Prostate gland (tissue), 2 donors: Measurements from ENCODE around the gene SLC25A40. TPM values are rescaled to one million over a fixed set of nuclear protein-coding genes. Genes with fewer than 3 reads are reported as not detected.

Source experiments
- DNase-seq: peaks from one replicate; pipeline ENCODE4 v3.0.0-alpha.2; 2019; ENCODE audit warnings: low spot score
- H3K27ac ChIP-seq, 2 donors: fragments of 200-600 bp; sonication (generic); 2 replicates each; pipeline ENCODE4 v1.5.1; 2017 to 2019
- H3K27me3 ChIP-seq: fragments of 200-600 bp; sonication (generic); replicated peaks from 2 replicates; pipeline ENCODE4 v1.5.1; 2019; ENCODE audit not compliant: insufficient read depth
- H3K36me3 ChIP-seq, 2 donors: fragments of 200-600 bp; sonication (generic); 1 replicate in 1 of 2; 2 replicates in 1 of 2; pipeline versions ENCODE4 v1.5.1 to v1.8.1; 2017 to 2019
- H3K4me1 ChIP-seq: fragments of 200-600 bp; sonication (generic); replicated peaks from 2 replicates; pipeline ENCODE4 v1.5.1; 2019
- H3K4me3 ChIP-seq, 2 donors: fragments of 200-600 bp; sonication (generic); 2 replicates each; pipeline ENCODE4 v1.5.1; 2017 to 2019
- H3K9me3 ChIP-seq: fragments of 200-600 bp; sonication (generic); 2 replicates; pipeline ENCODE4 v1.5.1; 2017
- POLR2A ChIP-seq: fragments of 450-650 bp; IDR thresholded peaks from one replicate; pipeline ENCODE4 v1.6.1; 2016; ENCODE audit warnings: antibody characterized with exemption, mild to moderate bottlenecking
- POLR2AphosphoS5 ChIP-seq: sonication (generic); formaldehyde crosslinking; IDR thresholded peaks from one replicate; pipeline ENCODE4 v1.6.1; 2017; ENCODE audit warnings: antibody characterized with exemption
- WGBS: methylation state at CpG from one replicate; pipeline ENCODE4 v1.1.5; 2018; 5-methylcytosine and 5-hydroxymethylcytosine counted together
- intact Hi-C: fragments of 100-400 bp; cut with DNase I; formaldehyde crosslinking; loops from one replicate; pipeline ENCODE4 v1.14.2; 2022
- total RNA-seq, 2 donors: library from RNA; depleted of rRNA; stranded (reverse); fragments of >200 nt; gene quantifications; one replicate each; pipeline ENCODE4 v1.1.0, GENCODE V29; 2016
- TF ChIP-seq, protein P1 (sequence below), 4 experiments: fragments of 200-600 bp in 2 of 4; fragments of 450-650 bp in 2 of 4; sonication (generic) in 2 of 4; IDR thresholded peaks; 1 replicate in 3 of 4; 2 replicates in 1 of 4; pipeline ENCODE4 v1.5.1; 2016 to 2019; ENCODE audit warnings: antibody characterized with exemption in 4 of 4, mild to moderate bottlenecking in 2 of 4, moderate library complexity in 2 of 4

The SLC25A40 gene
- total RNA-seq, 2 donors from 2014 or later, result 19.5 to 33.9 TPM

DNA sequence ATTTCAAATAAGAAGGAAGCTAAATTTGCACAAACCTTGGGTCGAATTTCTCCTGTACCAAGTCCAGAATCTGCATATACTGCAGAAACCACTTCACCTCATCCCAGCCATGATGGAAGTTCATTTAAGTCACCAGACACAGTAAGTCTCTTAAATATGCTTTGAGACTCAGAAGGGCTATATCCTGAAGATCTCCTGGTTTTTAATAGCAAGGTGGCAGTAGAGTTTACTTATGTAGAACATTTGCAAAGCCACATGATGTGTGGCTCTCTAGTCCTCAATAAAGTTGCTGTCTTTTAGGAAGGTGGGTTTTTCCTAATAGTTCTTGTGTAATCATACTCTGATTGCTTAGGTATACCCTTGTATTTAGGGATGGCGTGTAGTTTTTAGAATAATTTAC, 8.9 kb upstream of the SLC25A40 start:
- Histone ChIP-seq H3K36me3 (no peaks in the 10 kb centered on the region), H3K4me3 (no peak overlapping the region), H3K27me3 (no peaks in the 10 kb centered on the region), H3K4me1 (no peaks in the 10 kb centered on the region), H3K27ac (no peak overlapping the region), H3K9me3 (no peaks in the 10 kb centered on the region)
- intact Hi-C loops, result loop anchor here (5.0 kb wide), 2 partner anchors 88 to 468 kb away; no protein-coding TSS in a partner anchor
- TF ChIP-seq POLR2A, result no peak
- TF ChIP-seq, protein P1, sequence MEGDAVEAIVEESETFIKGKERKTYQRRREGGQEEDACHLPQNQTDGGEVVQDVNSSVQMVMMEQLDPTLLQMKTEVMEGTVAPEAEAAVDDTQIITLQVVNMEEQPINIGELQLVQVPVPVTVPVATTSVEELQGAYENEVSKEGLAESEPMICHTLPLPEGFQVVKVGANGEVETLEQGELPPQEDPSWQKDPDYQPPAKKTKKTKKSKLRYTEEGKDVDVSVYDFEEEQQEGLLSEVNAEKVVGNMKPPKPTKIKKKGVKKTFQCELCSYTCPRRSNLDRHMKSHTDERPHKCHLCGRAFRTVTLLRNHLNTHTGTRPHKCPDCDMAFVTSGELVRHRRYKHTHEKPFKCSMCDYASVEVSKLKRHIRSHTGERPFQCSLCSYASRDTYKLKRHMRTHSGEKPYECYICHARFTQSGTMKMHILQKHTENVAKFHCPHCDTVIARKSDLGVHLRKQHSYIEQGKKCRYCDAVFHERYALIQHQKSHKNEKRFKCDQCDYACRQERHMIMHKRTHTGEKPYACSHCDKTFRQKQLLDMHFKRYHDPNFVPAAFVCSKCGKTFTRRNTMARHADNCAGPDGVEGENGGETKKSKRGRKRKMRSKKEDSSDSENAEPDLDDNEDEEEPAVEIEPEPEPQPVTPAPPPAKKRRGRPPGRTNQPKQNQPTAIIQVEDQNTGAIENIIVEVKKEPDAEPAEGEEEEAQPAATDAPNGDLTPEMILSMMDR (IDR thresholded peaks at IDR 0.05), result peak in 1 of 4 experiments; percentile 14
- WGBS, result 86% methylated on average over 2 of the region's 2 CpGs
- DNase-seq, result no peak

DNA sequence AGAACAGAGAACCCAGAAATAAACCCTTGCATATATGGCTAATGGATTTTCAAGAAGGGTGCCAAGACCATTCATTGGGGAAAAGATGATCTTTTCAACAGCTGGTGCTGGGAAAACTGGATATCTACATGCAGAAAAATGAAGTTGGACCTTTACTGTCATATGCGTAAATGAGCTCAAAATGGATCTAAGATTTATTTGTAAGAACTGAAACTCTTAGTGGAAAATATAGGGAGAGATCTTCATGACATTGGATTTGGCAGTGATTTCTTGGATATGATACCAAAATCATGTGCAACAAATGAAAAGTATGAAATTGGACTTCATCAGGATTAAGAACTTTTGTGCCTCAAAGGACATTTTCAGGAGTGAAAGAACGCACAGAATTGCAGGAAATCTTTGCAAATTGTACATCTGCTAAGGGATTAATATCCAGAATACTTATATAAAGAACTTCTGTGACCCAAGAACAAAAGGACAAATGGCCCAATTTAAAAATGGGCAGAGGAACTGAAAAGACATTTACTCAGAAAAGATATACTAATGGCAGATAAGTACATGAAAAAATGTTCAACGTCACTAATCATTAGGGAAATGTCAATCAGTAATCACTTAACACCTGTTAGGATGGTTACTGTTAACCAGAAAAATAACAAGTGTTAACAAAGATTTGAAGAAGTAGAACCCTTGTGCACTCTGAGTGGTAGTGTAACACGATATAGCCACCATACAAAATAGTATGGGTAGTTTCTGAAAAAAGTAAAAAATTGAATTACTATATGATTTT, 6.2 kb upstream of the SLC25A40 start:
- intact Hi-C loops, result no loop called here
- Histone ChIP-seq H3K27me3 (no peaks in the 10 kb centered on the region), H3K36me3 (no peaks in the 10 kb centered on the region), H3K4me3 (no peak overlapping the region), H3K27ac (no peak overlapping the region), H3K9me3 (no peaks in the 10 kb centered on the region), H3K4me1 (no peaks in the 10 kb centered on the region)
- TF ChIP-seq POLR2AphosphoS5 (no peak), POLR2A (no peak)
- TF ChIP-seq, protein P1 (IDR thresholded peaks at IDR 0.05), result no peak
- no peak for DNase-seq
- WGBS, result 93% methylated on average over 4 of the region's 4 CpGs

DNA sequence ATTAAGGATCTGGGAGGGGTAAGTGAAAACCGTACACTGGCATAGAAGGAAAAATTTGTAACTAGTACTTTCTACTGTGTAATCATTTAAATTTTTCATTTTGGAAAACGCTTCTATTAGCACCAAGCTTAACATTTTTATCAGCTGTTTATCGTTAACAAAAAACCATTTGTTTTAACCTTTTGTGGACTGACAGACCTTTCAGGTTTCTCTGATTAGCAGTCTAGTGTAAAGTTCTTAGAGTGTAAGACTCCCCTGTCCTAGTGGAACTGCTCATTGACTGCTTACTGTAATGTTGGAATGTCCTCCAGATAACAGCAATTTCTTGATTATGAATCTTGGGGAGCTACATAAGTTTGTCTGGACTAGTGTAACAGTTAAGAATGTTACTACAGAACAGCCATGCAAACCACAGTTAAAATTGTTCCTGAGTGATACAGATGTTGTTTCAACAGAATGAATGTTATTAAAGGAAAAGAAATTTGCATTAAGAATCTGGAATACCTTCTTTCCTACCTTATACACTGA, 2.1 kb upstream of the SLC25A40 start:
- no peaks in the 10 kb centered on the region for H3K36me3 ChIP-seq
- no peak overlapping the region for H3K4me3 ChIP-seq
- no peaks in the 10 kb centered on the region for H3K27me3 ChIP-seq
- H3K9me3 ChIP-seq, result no peaks in the 10 kb centered on the region
- H3K27ac ChIP-seq, result no peak overlapping the region
- intact Hi-C loops, result loop anchor here (10.0 kb wide), 2 partner anchors 237 to 533 kb away; partner anchors contain the start of gene CROT
- DNase-seq, result no peak
- TF ChIP-seq, protein P1 (IDR thresholded peaks at IDR 0.05), result no peak
- no peak for TF ChIP-seq POLR2A
- TF ChIP-seq POLR2AphosphoS5, result no peak
- 62% methylated on average over 3 of the region's 3 CpGs for WGBS
- H3K4me1 ChIP-seq, result no peaks in the 10 kb centered on the region

DNA sequence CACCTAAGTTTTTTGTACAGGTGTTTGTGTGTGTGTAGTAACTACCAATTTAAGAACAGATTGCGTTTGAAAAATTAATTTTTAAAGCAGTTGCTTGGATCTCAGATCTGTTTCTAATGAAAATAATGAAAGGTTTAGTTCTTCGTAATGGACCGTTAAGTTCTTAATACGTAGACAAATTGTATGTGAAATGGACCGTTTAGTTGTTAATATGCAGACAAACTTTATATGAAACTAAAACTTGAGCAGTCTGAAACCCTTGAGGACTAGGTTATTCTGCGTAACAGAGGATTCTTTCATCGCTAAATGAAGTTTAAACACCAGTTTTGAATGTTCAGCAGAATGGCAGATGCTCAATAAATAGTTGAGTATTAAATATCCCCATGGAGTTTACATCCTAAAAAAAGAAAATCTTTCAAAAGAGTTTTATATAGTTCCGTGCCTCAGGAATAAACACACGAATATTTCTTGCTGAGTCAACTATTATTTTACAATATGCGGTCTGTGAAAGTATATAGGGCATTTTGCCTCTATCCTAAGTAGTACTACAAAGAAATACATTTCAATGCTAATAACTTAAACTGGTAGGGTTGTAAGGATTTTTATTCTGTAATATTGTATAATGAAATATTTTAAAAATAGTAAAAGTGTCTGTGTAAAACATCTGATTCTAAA, 1.3 kb upstream of the SLC25A40 start:
- WGBS, result 4% methylated on average over 10 of the region's 10 CpGs
- H3K27ac ChIP-seq, result peak overlapping the region; percentile 96
- H3K9me3 ChIP-seq, result no peaks in the 10 kb centered on the region
- no peak for DNase-seq
- intact Hi-C loops, result loop anchor here (10.0 kb wide), 2 partner anchors 237 to 533 kb away; partner anchors contain the start of gene CROT
- H3K27me3 ChIP-seq, result no peaks in the 10 kb centered on the region
- no peaks in the 10 kb centered on the region for H3K36me3 ChIP-seq
- H3K4me1 ChIP-seq, result no peaks in the 10 kb centered on the region
- TF ChIP-seq POLR2AphosphoS5 (no peak), POLR2A (no peak)
- TF ChIP-seq, protein P1 (IDR thresholded peaks at IDR 0.05), result no peak
- H3K4me3 ChIP-seq, result peak overlapping the region; percentile 76 to 77
